Skeletal muscle tissue (tissue), 4 donors: ENCODE results near the gene CCSER1. TPM values are rescaled to one million over a fixed set of nuclear protein-coding genes. Genes with fewer than 3 reads are reported as not detected.

Experiments
- H3K27ac ChIP-seq: one replicate; pipeline ENCODE4 v1.7.0; 2013; ENCODE audit warnings: mild to moderate bottlenecking, low read depth, low read length, inconsistent platforms
- H3K27me3 ChIP-seq, 3 donors: one replicate each; pipeline ENCODE4 v1.7.0; 2013; ENCODE audit warnings: low read length in 3 of 3; ENCODE audit not compliant: control insufficient read depth in 3 of 3, insufficient read depth in 3 of 3
- H3K36me3 ChIP-seq, 3 donors: one replicate each; pipeline ENCODE4 v1.7.0; 2013; ENCODE audit warnings: low read length in 3 of 3; ENCODE audit not compliant: control insufficient read depth in 3 of 3, insufficient read depth in 3 of 3
- H3K4me1 ChIP-seq, 3 donors: one replicate each; pipeline ENCODE4 v1.7.0; 2013; ENCODE audit warnings: low read length in 3 of 3, mild to moderate bottlenecking in 3 of 3; ENCODE audit not compliant: control insufficient read depth in 3 of 3, insufficient read depth in 3 of 3
- H3K4me3 ChIP-seq, 3 donors: one replicate each; pipeline ENCODE4 v1.7.0; 2013; ENCODE audit warnings: low read length in 3 of 3
- H3K9ac ChIP-seq, 3 donors: one replicate each; pipeline ENCODE4 v1.7.0; 2013; ENCODE audit warnings: low read length in 3 of 3, mild to moderate bottlenecking in 3 of 3, moderate library complexity in 2 of 3, low read depth in 1 of 3
- H3K9me3 ChIP-seq, 3 donors: one replicate each; pipeline ENCODE4 v1.7.0; 2013; ENCODE audit warnings: low read length in 3 of 3; ENCODE audit not compliant: control insufficient read depth in 3 of 3
- total RNA-seq: library from RNA; depleted of rRNA; stranded (reverse); fragments of >200 nt; gene quantifications from one replicate; pipeline ENCODE4 v1.2.3, GENCODE V29; 2014
- donor health status: Osteomylitis.

The CCSER1 gene
- total RNA-seq, 1 donor from 2014 or later = 1.0 TPM

DNA sequence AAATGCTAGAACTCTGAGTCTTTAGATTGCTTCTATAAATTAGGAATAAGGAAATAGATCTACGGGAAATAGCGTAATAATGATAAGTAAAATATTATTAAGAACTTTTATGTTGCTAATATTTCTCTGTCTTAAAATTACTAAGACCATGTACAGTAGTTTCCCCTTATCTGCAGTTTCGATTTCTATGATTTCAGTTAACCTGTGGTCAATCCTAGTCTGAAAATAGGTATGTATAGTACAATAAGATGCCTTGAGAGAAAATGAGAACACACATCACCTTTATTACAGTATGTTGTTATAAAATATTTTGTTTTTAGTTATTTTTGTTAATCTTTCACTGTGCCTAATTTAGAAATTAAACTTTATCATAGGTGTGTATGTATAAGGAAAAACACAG is 92.6 kb downstream of the CCSER1 start:
- no peaks in the 10 kb centered on the region for H3K9me3 ChIP-seq
- no peaks in the 10 kb centered on the region for H3K36me3 ChIP-seq
- H3K4me3 ChIP-seq = no peak overlapping the region
- no peaks in the 10 kb centered on the region for H3K4me1 ChIP-seq
- H3K9ac ChIP-seq = no peak overlapping the region
- H3K27ac ChIP-seq = no peak overlapping the region
- H3K27me3 ChIP-seq = no peaks in the 10 kb centered on the region

- no peak overlapping the region for H3K4me3 ChIP-seq
- H3K9me3 ChIP-seq = no peaks in the 10 kb centered on the region
- no peak overlapping the region for H3K27ac ChIP-seq
- no peaks in the 10 kb centered on the region for H3K36me3 ChIP-seq
- H3K4me1 ChIP-seq = no peaks in the 10 kb centered on the region
- H3K27me3 ChIP-seq = no peaks in the 10 kb centered on the region
- no peak overlapping the region for H3K9ac ChIP-seq
Observed at GRCh38 chr4:90220459-90220858, 93.3 kb downstream of the CCSER1 start.

DNA sequence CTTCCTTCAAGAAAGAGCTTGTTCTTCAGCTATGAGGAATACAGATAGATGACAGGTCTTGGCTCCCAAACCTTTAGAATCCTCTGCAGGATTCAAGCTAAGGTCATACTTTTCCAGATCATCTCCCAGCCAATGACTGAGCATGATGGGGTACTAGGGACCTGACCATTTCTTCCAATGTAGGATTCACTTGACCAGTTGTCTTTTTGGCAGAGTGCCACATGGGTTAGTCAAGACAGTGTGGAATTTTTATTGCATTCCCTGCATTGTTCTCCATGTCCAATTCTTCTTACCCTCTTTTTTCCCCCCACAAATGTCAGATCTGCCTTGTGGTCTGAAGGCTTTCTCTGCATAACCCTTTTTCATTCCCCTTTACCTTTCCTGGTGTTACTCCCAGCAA is 99.5 kb downstream of the CCSER1 start:
- Histone ChIP-seq H3K27me3 (no peaks in the 10 kb centered on the region), H3K4me3 (no peak overlapping the region), H3K9me3 (no peaks in the 10 kb centered on the region), H3K4me1 (no peaks in the 10 kb centered on the region), H3K9ac (no peak overlapping the region), H3K36me3 (no peaks in the 10 kb centered on the region), H3K27ac (no peak overlapping the region)

DNA sequence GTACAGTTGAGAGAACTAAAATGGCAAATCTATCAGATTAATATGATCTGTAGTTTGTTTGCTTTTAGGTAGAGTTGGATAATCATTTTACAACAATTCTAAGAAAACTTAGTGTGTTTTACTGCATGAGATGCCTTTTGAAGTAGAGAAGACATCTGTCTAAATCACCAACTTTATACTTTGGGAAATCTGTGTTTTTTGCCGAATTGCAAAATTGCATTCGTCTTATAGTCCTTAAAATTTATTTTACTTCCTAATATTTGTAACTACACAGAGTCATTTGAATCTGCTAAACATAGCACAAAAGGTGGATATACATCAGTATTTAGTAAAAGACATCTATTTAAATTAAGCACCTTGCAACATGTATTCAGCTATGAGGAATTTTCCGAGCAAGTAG is 100.0 kb downstream of the CCSER1 start:
- Histone ChIP-seq H3K27ac (no peak overlapping the region), H3K4me1 (no peaks in the 10 kb centered on the region)

DNA sequence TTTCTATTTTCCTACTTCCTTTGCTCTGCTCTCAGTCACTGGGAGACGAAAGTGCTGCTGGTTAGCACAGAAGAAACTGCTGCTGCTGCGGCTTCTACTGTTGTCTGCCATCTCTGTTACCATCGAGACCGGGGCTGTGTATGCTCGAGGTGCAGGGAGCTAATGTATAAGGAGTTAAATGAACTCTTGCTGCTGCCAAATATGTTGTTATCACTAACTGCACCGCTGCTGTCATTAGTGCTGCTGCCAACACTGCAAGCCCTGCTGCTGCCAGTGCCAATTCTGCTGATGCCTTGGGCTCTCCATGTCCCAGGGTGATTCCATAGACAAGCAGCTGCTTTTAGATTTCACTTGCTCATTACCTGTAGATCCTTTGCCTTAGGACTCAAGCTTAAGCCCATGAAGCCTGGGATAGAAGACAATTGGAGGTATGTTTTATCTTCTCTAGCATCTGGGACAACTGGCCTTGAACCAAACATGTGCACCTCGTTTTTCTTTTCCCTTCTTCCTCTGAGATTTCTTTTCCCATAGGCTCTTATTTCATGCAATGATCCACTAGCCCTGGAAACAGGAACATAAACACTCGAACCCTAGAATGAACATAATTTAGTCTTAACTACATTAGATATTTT is 107.8 kb downstream of the CCSER1 start:
- no peak overlapping the region for H3K27ac ChIP-seq
- no peak overlapping the region for H3K4me3 ChIP-seq
- H3K36me3 ChIP-seq = no peaks in the 10 kb centered on the region
- H3K9me3 ChIP-seq = no peaks in the 10 kb centered on the region
- no peak overlapping the region for H3K9ac ChIP-seq
- no peaks in the 10 kb centered on the region for H3K27me3 ChIP-seq
- H3K4me1 ChIP-seq = no peaks in the 10 kb centered on the region

More for the DNA sequence above, 100.0 kb downstream of the CCSER1 start:
- no peaks in the 10 kb centered on the region for H3K36me3 ChIP-seq
- no peak overlapping the region for H3K9ac ChIP-seq
- no peaks in the 10 kb centered on the region for H3K27me3 ChIP-seq
- H3K9me3 ChIP-seq = no peaks in the 10 kb centered on the region
- no peak overlapping the region for H3K4me3 ChIP-seq

- Histone ChIP-seq H3K4me3 (no peak overlapping the region), H3K36me3 (no peaks in the 10 kb centered on the region), H3K27me3 (no peaks in the 10 kb centered on the region), H3K4me1 (no peaks in the 10 kb centered on the region), H3K9ac (no peak overlapping the region), H3K27ac (no peak overlapping the region), H3K9me3 (no peaks in the 10 kb centered on the region)
Observed at GRCh38 chr4:90237751-90238530, 110.7 kb downstream of the CCSER1 start.

DNA sequence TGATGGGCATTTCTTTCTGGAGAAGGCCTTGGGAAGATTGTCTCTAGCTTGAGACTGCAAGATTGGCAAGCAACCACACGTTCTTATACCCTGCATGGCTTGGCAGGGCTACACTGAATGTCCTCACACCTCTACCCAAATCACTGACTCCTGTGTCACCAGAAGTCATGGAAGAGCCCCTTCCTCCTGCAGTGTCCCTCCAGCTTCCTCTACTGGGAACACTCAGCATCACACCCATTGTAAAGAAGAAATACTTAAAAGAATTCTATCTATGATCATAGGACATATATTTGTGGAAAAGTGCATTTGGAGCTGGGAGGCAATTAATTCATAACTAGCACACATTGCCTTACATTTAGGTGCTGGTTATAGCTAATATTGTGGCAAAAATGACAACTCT is 113.1 kb downstream of the CCSER1 start:
- Histone ChIP-seq H3K27ac (no peak overlapping the region), H3K27me3 (no peaks in the 10 kb centered on the region)

GRCh38 chr4:90241008-90241407 is 113.8 kb downstream of the CCSER1 start:
- Histone ChIP-seq H3K27me3 (no peaks in the 10 kb centered on the region), H3K27ac (no peak overlapping the region), H3K9me3 (no peaks in the 10 kb centered on the region), H3K36me3 (no peaks in the 10 kb centered on the region), H3K9ac (no peak overlapping the region), H3K4me3 (no peak overlapping the region), H3K4me1 (no peaks in the 10 kb centered on the region)

More for the DNA sequence above, 113.1 kb downstream of the CCSER1 start:
- H3K36me3 ChIP-seq = no peaks in the 10 kb centered on the region
- H3K9me3 ChIP-seq = no peaks in the 10 kb centered on the region
- no peaks in the 10 kb centered on the region for H3K4me1 ChIP-seq
- no peak overlapping the region for H3K4me3 ChIP-seq
- H3K9ac ChIP-seq = no peak overlapping the region

DNA sequence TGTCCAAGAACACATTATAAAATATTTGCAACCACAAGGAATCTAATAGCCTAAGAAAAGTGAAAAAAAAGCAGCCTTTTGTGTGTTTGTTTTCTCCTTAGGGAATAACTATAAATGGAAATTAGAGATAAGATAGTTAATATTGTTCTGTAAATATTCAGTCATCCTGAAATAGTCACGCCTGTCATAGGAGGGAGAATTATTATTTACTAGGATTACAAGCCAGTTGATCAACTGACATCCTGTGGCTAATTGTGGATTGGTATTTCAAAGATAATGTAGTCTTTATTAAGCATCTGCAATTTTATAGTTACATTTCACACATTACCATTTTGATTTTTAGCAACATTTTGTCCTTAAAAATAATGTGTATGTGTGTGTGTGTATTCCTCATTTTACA is 118.6 kb downstream of the CCSER1 start:
- Histone ChIP-seq H3K9me3 (no peaks in the 10 kb centered on the region), H3K4me1 (no peaks in the 10 kb centered on the region), H3K27ac (no peak overlapping the region), H3K9ac (no peak overlapping the region), H3K4me3 (no peak overlapping the region), H3K27me3 (no peaks in the 10 kb centered on the region), H3K36me3 (no peaks in the 10 kb centered on the region)

- Histone ChIP-seq H3K27me3 (no peaks in the 10 kb centered on the region), H3K9ac (no peak overlapping the region), H3K27ac (no peak overlapping the region), H3K4me3 (no peak overlapping the region), H3K4me1 (no peaks in the 10 kb centered on the region), H3K9me3 (no peaks in the 10 kb centered on the region), H3K36me3 (no peaks in the 10 kb centered on the region)
Observed at GRCh38 chr4:90246816-90247215, 119.6 kb downstream of the CCSER1 start.
